Mesothelial cell of epicardium (in vitro differentiated cells): Measurements from ENCODE around the gene FAM89B. TPM values are rescaled to one million over a fixed set of nuclear protein-coding genes. Genes with fewer than 3 reads are reported as not detected.

Experiments used
- DNase-seq, 2 experiments: peaks; one replicate each; pipeline ENCODE4 v3.0.0; 2021; ENCODE audit warnings: low spot score in 2 of 2; ENCODE audit not compliant: unreplicated experiment in 2 of 2
- H3K27ac Mint-ChIP-seq: 2 replicates; pipeline ENCODE4 v1.8.0; 2021; ENCODE audit warnings: mixed read lengths
- H3K27me3 Mint-ChIP-seq: 2 replicates; pipeline ENCODE4 v1.8.0; 2021; ENCODE audit warnings: low read depth, mixed read lengths
- H3K36me3 Mint-ChIP-seq: 2 replicates; pipeline ENCODE4 v1.8.0; 2021; ENCODE audit warnings: mixed read lengths
- H3K4me1 Mint-ChIP-seq: 2 replicates; pipeline ENCODE4 v1.8.0; 2021; ENCODE audit warnings: mixed read lengths
- H3K4me3 Mint-ChIP-seq: 2 replicates; pipeline ENCODE4 v1.8.0; 2021; ENCODE audit warnings: mild to moderate bottlenecking, moderate library complexity, mixed read lengths
- H3K9me3 Mint-ChIP-seq: 2 replicates; pipeline ENCODE4 v1.8.0; 2021; ENCODE audit warnings: mixed read lengths
- total RNA-seq: library from RNA; stranded (reverse); gene quantifications from 3 replicates; pipeline ENCODE4 v1.2.1, GENCODE V29; 2021
- TF ChIP-seq, protein P1 (sequence below): fragments of 200-600 bp; sonication (generic); IDR thresholded peaks from one replicate; pipeline ENCODE4 v1.5.0; 2021; ENCODE audit warnings: antibody characterized with exemption; ENCODE audit not compliant: unreplicated experiment

Gene FAM89B
- total RNA-seq, 1 donor from 2014 or later = 57.6 TPM

DNA sequence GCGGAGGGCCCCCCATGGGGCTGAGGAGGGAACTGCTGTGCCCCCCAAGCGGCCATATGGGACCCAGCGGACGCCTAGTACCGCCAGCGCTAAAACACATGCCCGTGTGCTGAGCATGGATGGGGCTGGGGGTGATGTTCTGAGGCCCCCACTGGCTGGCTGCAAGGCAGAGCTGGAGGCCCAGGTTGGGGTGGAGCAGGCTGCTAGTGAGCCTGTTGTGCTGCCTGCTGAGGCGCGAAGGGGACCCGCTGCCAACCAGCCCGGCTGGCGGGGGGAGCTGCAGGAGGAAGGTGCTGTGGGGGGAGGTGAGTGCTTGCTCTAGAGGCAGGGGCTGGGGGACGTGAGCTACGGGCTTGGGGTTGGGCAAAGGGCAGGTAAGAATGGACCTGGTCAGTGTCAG is 46.4 kb downstream of the FAM89B start:
- peaks cover 10% of the 10 kb centered on the region for H3K4me1 Mint-ChIP-seq
- TF ChIP-seq, protein P1, sequence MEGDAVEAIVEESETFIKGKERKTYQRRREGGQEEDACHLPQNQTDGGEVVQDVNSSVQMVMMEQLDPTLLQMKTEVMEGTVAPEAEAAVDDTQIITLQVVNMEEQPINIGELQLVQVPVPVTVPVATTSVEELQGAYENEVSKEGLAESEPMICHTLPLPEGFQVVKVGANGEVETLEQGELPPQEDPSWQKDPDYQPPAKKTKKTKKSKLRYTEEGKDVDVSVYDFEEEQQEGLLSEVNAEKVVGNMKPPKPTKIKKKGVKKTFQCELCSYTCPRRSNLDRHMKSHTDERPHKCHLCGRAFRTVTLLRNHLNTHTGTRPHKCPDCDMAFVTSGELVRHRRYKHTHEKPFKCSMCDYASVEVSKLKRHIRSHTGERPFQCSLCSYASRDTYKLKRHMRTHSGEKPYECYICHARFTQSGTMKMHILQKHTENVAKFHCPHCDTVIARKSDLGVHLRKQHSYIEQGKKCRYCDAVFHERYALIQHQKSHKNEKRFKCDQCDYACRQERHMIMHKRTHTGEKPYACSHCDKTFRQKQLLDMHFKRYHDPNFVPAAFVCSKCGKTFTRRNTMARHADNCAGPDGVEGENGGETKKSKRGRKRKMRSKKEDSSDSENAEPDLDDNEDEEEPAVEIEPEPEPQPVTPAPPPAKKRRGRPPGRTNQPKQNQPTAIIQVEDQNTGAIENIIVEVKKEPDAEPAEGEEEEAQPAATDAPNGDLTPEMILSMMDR = no peak
- H3K4me3 Mint-ChIP-seq = no peak overlapping the region
- no peak for DNase-seq
- H3K36me3 Mint-ChIP-seq = peaks cover 10% of the 10 kb centered on the region
- no peaks in the 10 kb centered on the region for H3K27me3 Mint-ChIP-seq
- H3K9me3 Mint-ChIP-seq = no peaks in the 10 kb centered on the region
- H3K27ac Mint-ChIP-seq = no peak overlapping the region

GRCh38 chr11:65619281-65619928 is 47.1 kb downstream of the FAM89B start:
- no peak overlapping the region for H3K4me3 Mint-ChIP-seq
- H3K4me1 Mint-ChIP-seq = peaks cover 8% of the 10 kb centered on the region
- no peaks in the 10 kb centered on the region for H3K9me3 Mint-ChIP-seq
- peaks cover 12% of the 10 kb centered on the region for H3K36me3 Mint-ChIP-seq
- DNase-seq = no peak
- no peaks in the 10 kb centered on the region for H3K27me3 Mint-ChIP-seq
- TF ChIP-seq, protein P1 = no peak
- H3K27ac Mint-ChIP-seq = no peak overlapping the region

- Mint-ChIP-seq H3K4me1 (peaks cover 8% of the 10 kb centered on the region), H3K36me3 (peaks cover 13% of the 10 kb centered on the region), H3K4me3 (no peak overlapping the region), H3K9me3 (no peaks in the 10 kb centered on the region), H3K27me3 (no peaks in the 10 kb centered on the region), H3K27ac (no peak overlapping the region)
- no peak for DNase-seq
- TF ChIP-seq, protein P1 = no peak
These were observed 48.3 kb downstream of the FAM89B start for GRCh38 chr11:65620666-65621065.

- Mint-ChIP-seq H3K36me3 (peaks cover 16% of the 10 kb centered on the region), H3K4me3 (no peak overlapping the region), H3K27ac (no peak overlapping the region), H3K27me3 (no peaks in the 10 kb centered on the region), H3K9me3 (no peaks in the 10 kb centered on the region), H3K4me1 (peaks cover 5% of the 10 kb centered on the region)
- no peak for DNase-seq
- TF ChIP-seq, protein P1 = no peak
These were observed 49.1 kb downstream of the FAM89B start for GRCh38 chr11:65621460-65621859.

- H3K4me1 Mint-ChIP-seq = no peaks in the 10 kb centered on the region
- H3K9me3 Mint-ChIP-seq = no peaks in the 10 kb centered on the region
- TF ChIP-seq, protein P1 = no peak
- no peak for DNase-seq
- no peaks in the 10 kb centered on the region for H3K27me3 Mint-ChIP-seq
- no peak overlapping the region for H3K27ac Mint-ChIP-seq
- H3K36me3 Mint-ChIP-seq = peaks cover 16% of the 10 kb centered on the region
- H3K4me3 Mint-ChIP-seq = no peak overlapping the region
These were observed 49.7 kb downstream of the FAM89B start for GRCh38 chr11:65622011-65622410.

DNA sequence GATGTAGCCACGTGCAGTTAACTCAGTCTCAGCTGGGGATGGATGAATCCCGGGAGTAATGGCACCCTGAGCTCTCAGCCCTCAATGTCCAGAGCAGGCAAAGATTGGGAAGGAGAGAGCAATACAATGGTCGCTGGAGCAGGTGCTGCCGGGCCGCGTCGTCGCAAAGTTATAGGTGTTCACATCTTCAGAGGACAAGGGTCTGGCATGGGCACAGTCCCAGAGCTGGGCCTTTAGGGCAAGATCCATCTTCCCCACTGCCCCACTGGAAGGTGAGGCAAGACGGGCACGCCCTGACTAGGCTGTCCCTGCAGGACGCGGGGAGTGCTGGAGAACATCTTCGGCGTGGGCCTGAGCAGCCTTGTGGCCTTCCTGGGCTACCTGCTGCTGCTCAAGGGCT is 50.8 kb downstream of the FAM89B start:
- Mint-ChIP-seq H3K27ac (no peak overlapping the region), H3K4me1 (no peaks in the 10 kb centered on the region)

More for the DNA sequence above, 50.8 kb downstream of the FAM89B start:
- DNase-seq = no peak
- Mint-ChIP-seq H3K9me3 (no peaks in the 10 kb centered on the region), H3K4me3 (no peak overlapping the region), H3K36me3 (peaks cover 18% of the 10 kb centered on the region), H3K27me3 (no peaks in the 10 kb centered on the region)
- TF ChIP-seq, protein P1 = no peak
